NB4 (cell line): ENCODE data around the gene DNAAF8.
A peak's percentile ranks its signal among the peaks of the same experiment; 100 is the strongest.

Source experiments
- DNase-seq: peaks from one replicate; pipeline ENCODE4 v3.0.0; 2010; ENCODE audit warnings: low read depth
- H3K4me3 ChIP-seq: one replicate; pipeline ENCODE4 v1.5.1; 2011; ENCODE audit warnings: mild to moderate bottlenecking, low read depth, low read length, moderate library complexity
- CTCF ChIP-seq: IDR thresholded peaks from one replicate; pipeline ENCODE4 v1.5.1; 2012; ENCODE audit warnings: low read depth, low read length
- MAX ChIP-seq: IDR thresholded peaks from 2 replicates; pipeline ENCODE4 v1.6.1; 2011; ENCODE audit warnings: low read depth, low read length
- MYC ChIP-seq: IDR thresholded peaks from 2 replicates; pipeline ENCODE4 v1.6.1; 2011; ENCODE audit warnings: low read depth, low read length
- POLR2A ChIP-seq: IDR thresholded peaks from 2 replicates; pipeline ENCODE4 v1.6.1; 2011; ENCODE audit warnings: mild to moderate bottlenecking; ENCODE audit not compliant: insufficient read length; ENCODE audit errors: extremely low read depth

The DNAAF8 gene

DNA sequence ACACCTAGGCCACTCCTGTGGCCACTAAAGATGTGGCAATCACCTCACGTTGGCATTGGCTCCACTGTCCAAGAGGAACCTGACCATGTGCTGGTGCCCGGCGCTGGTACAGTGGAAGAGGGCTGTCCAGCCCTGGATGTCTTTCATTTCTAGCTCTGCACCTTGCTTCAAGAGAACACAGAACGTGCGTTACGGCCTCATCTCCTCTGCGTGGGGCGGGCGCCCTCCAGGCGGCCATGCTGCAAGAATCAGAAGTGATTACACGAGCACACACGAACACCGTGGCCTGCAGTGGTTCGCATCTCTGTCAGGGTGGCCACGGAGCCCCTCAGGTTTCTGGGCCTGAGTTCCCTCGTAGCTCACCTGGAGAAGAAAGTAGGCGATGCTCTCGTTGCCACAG, 7.7 kb upstream of the DNAAF8 start:
- no peak for DNase-seq
- TF ChIP-seq MAX (no peak), MYC (no peak), POLR2A (no peak), CTCF (no peak)
- H3K4me3 ChIP-seq = no peak overlapping the region

GRCh38 chr16:4728676-4729075, 5.7 kb upstream of the DNAAF8 start:
- DNase-seq = no peak
- no peak overlapping the region for H3K4me3 ChIP-seq
- TF ChIP-seq MYC = no peak
- no peak for TF ChIP-seq MAX
- no peak for TF ChIP-seq CTCF
- TF ChIP-seq POLR2A = no peak

DNA sequence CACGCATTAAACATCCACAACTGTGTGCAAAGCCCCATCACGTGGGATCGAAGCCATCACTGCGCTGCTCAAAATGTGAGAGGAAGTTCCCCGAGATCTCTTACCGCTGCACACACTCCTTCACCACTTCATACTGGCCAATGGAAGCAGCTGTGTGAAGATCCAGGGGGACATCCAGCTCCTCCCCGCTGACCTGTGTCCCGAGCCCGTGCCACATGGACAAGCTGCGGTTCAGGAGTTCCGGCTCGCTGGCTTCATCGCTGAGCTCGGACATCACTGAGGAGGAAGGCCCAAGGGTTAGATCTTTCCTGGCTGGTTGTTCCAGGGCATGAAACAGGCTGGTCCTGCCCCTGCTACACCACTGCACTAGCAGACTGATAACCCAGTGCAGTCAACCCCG, 4.5 kb upstream of the DNAAF8 start:
- no peak overlapping the region for H3K4me3 ChIP-seq
- DNase-seq = no peak
- TF ChIP-seq CTCF = no peak
- TF ChIP-seq MAX = no peak
- no peak for TF ChIP-seq POLR2A
- TF ChIP-seq MYC = no peak

- H3K4me3 ChIP-seq = peak overlapping the region; percentile 77
- TF ChIP-seq MYC (no peak), POLR2A (no peak), CTCF (no peak), MAX (no peak)
- DNase-seq = no peak
Measured at GRCh38 chr16:4733211-4733742, 1.1 kb upstream of the DNAAF8 start.

GRCh38 chr16:4733747-4734062, 632 bp upstream of the DNAAF8 start:
- peak overlapping the region; percentile 77 for H3K4me3 ChIP-seq
- TF ChIP-seq POLR2A (no peak), CTCF (no peak), MAX (no peak), MYC (no peak)
- no peak for DNase-seq
